Endothelial cell of umbilical vein (primary cell): ENCODE measurements around the gene RET. TPM values are rescaled to one million over a fixed set of nuclear protein-coding genes. Genes with fewer than 3 reads are reported as not detected.

ENCODE experiments used
- BruUV-seq: library from RNA; stranded (reverse); fragments of 400-500 nt; replicated peaks from 2 replicates; lab custom pipeline; 2021; lab: Mats Ljungman, UMichigan
- CTCF ChIA-PET: fragments of 300-600, 350-600 bp; sonication (Branson Sonifier 250); formaldehyde crosslinking; loops from one replicate; lab custom pipeline; 2021; ENCODE audit warnings: antibody characterized with exemption, inconsistent platforms; lab: Charles Lee
- POLR2A ChIA-PET: fragments of 300-600, 350-600 bp; sonication (Branson Sonifier 250); formaldehyde crosslinking; loops from one replicate; lab custom pipeline; 2021; ENCODE audit warnings: antibody characterized with exemption, inconsistent platforms; lab: Charles Lee
- DNase-seq: peaks from one replicate; pipeline ENCODE4 v3.0.0-alpha.2; 2011; ENCODE audit warnings: low read depth, low spot score
- FAIRE-seq: peaks from 2 replicates; lab custom pipeline; 2011; peaks lifted over from hg19 to GRCh38; lab: Jason Lieb, UNC
- H2AFZ ChIP-seq: 2 replicates; pipeline ENCODE4 v1.6.0; 2012; ENCODE audit warnings: low read depth, low read length, control low read depth, inconsistent platforms
- H3K27ac ChIP-seq: 2 replicates; pipeline ENCODE4 v1.5.1; 2011; ENCODE audit warnings: low read depth, mild to moderate bottlenecking, control low read depth, low read length, moderate library complexity; ENCODE audit not compliant: insufficient read depth
- H3K27me3 ChIP-seq, 2 experiments: 2 replicates each; pipeline versions ENCODE4 v1.6.0 to v1.6.1; 2011; ENCODE audit warnings: low read length in 2 of 2, mixed read lengths in 1 of 2; ENCODE audit not compliant: control insufficient read depth in 2 of 2, insufficient read depth in 2 of 2
- H3K36me3 ChIP-seq, 2 experiments: 2 replicates in 1 of 2; 3 replicates in 1 of 2; pipeline ENCODE4 v1.5.1; 2011; ENCODE audit warnings: low read length in 2 of 2, mild to moderate bottlenecking in 1 of 2, moderate library complexity in 1 of 2; ENCODE audit not compliant: control insufficient read depth in 2 of 2, insufficient read depth in 2 of 2; ENCODE audit errors: extremely low read depth in 1 of 2
- H3K4me1 ChIP-seq: 3 replicates; pipeline ENCODE4 v1.5.1; 2011; ENCODE audit warnings: mild to moderate bottlenecking, low read length; ENCODE audit not compliant: control insufficient read depth, insufficient read depth; ENCODE audit errors: extremely low read depth
- H3K4me2 ChIP-seq: 2 replicates; pipeline ENCODE4 v1.6.1; 2011; ENCODE audit warnings: low read length, control low read depth, mixed read lengths; ENCODE audit not compliant: insufficient read depth
- H3K4me3 ChIP-seq, 3 experiments: fragments of 200-600 bp in 1 of 3; sonication (generic), shearing (Covaris generic) in 1 of 3; replicated peaks in 1 of 3; 2 replicates each; pipeline ENCODE4 v1.5.1; 2011 to 2016; ENCODE audit warnings: control low read depth in 3 of 3, low read length in 3 of 3, mild to moderate bottlenecking in 2 of 3, inconsistent platforms in 1 of 3, low read depth in 1 of 3, moderate library complexity in 1 of 3; ENCODE audit not compliant: insufficient read depth in 1 of 3
- H3K79me2 ChIP-seq: 2 replicates; pipeline ENCODE4 v1.6.0; 2012; ENCODE audit warnings: low read length, inconsistent platforms; ENCODE audit not compliant: control insufficient read depth, insufficient read depth
- H3K9ac ChIP-seq: replicated peaks from 2 replicates; pipeline ENCODE3; 2011; ENCODE audit warnings: low read length, control low read depth; ENCODE audit not compliant: insufficient read depth; ENCODE audit errors: extremely low read depth
- H3K9me1 ChIP-seq: replicated peaks from 3 replicates; pipeline ENCODE4 v1.6.0; 2011; ENCODE audit warnings: mild to moderate bottlenecking, low read length; ENCODE audit not compliant: control insufficient read depth, insufficient read depth; ENCODE audit errors: extremely low read depth
- H3K9me3 ChIP-seq: replicated peaks from 2 replicates; pipeline ENCODE4 v1.5.1; 2012; ENCODE audit warnings: low read length, inconsistent platforms; ENCODE audit not compliant: control insufficient read depth, insufficient read depth
- H4K20me1 ChIP-seq: replicated peaks from 2 replicates; pipeline ENCODE3; 2011; ENCODE audit warnings: mild to moderate bottlenecking, low read length; ENCODE audit not compliant: control insufficient read depth, insufficient read depth; ENCODE audit errors: extremely low read depth
- CTCF ChIP-seq, 2 donors: IDR thresholded peaks; 1 replicate in 1 of 2; 2 replicates in 1 of 2; pipeline ENCODE4 v1.5.1; 2011; ENCODE audit warnings: low read length in 2 of 2, mild to moderate bottlenecking in 2 of 2, moderate library complexity in 2 of 2, control low read depth in 1 of 2, inconsistent platforms in 1 of 2, low read depth in 1 of 2; ENCODE audit not compliant: insufficient read depth in 1 of 2; ENCODE audit errors: extremely low read depth in 1 of 2
- EZH2 ChIP-seq: IDR thresholded peaks from 2 replicates; pipeline ENCODE4 v1.6.1; 2012; ENCODE audit warnings: borderline replicate concordance, low read depth, mild to moderate bottlenecking, moderate library complexity, low read length, inconsistent platforms; ENCODE audit not compliant: severe bottlenecking
- FOS ChIP-seq: IDR thresholded peaks from 2 replicates; pipeline ENCODE4 v1.6.1; 2011; ENCODE audit warnings: mild to moderate bottlenecking, low read length, moderate library complexity, borderline replicate concordance; ENCODE audit not compliant: insufficient read depth
- GATA2 ChIP-seq: IDR thresholded peaks from 2 replicates; pipeline ENCODE4 v1.7.0; 2011; ENCODE audit warnings: low read depth, mild to moderate bottlenecking, moderate library complexity, mixed read lengths, low read length; ENCODE audit not compliant: insufficient read length, insufficient read depth
- JUN ChIP-seq: IDR thresholded peaks from 2 replicates; pipeline ENCODE4 v1.6.1; 2011; ENCODE audit warnings: borderline replicate concordance, low read depth; ENCODE audit not compliant: insufficient read length, insufficient read depth
- MAX ChIP-seq: IDR thresholded peaks from 2 replicates; pipeline ENCODE4 v1.6.1; 2011; ENCODE audit not compliant: insufficient read depth, insufficient read length
- MYC ChIP-seq: IDR thresholded peaks from one replicate; pipeline ENCODE4 v1.6.1; 2011; ENCODE audit warnings: mild to moderate bottlenecking, low read depth, low read length
- POLR2A ChIP-seq: IDR thresholded peaks from 2 replicates; pipeline ENCODE4 v1.6.1; 2012; ENCODE audit warnings: low read depth, mild to moderate bottlenecking, control low read depth, low read length
- POLR2AphosphoS5 ChIP-seq: IDR thresholded peaks from 2 replicates; pipeline ENCODE4 v1.6.1; 2012; ENCODE audit warnings: low read depth, mild to moderate bottlenecking, control low read depth, low read length, moderate library complexity; ENCODE audit not compliant: insufficient read depth
- dilution Hi-C: fragments of 300-500 bp; cut with MboI; formaldehyde crosslinking; loops from one replicate; pipeline ENCODE4 v1.15.0; 2019; ENCODE audit warnings: low sequenced_read_pairs; ENCODE audit not compliant: extremely low pct_ligation_motif_present
- intact Hi-C: fragments of 100-400 bp; cut with micrococcal nuclease; formaldehyde crosslinking; loops from one replicate; pipeline ENCODE4 v1.10.0; 2022
- polyA plus RNA-seq, 4 experiments: library from polyadenylated mRNA; depleted of rRNA in 3 of 4; stranded (reverse) in 3 of 4; unstranded in 1 of 4; fragments of >200 nt; gene quantifications; 2 replicates each; pipeline versions ENCODE4 v1.2.1 to v1.2.3, GENCODE V29; 2011 to 2012; ENCODE audit warnings: missing spikeins in 1 of 4
- total RNA-seq: library from RNA; stranded (reverse); gene quantifications from 2 replicates; pipeline ENCODE4 v1.2.3, GENCODE V29; 2021

The RET gene
- total and polyA plus RNA-seq, 2 donors (not counting 3 experiments of a cell fraction or from before 2014, with no cell fraction given) = 0.04 to 0.22 TPM

GRCh38 chr10:43151371-43151770, 74.5 kb downstream of the RET start:
- H3K9me1 ChIP-seq = no peaks in the 10 kb centered on the region
- no peaks in the 10 kb centered on the region for H3K27me3 ChIP-seq
- DNase-seq = no peak
- no peak for FAIRE-seq
- no peak overlapping the region for H3K9ac ChIP-seq
- dilution Hi-C loops = no loop called here
- ChIA-PET CTCF (no interaction called here), POLR2A (no interaction called here)
- H3K27ac ChIP-seq = no peak overlapping the region
- no TSS peak for BruUV-seq
- TF ChIP-seq EZH2 = no peak
- TF ChIP-seq POLR2AphosphoS5 = no peak
- no peak for TF ChIP-seq POLR2A
- TF ChIP-seq JUN = no peak
- no peak for TF ChIP-seq MAX
- TF ChIP-seq GATA2 = no peak
- TF ChIP-seq FOS = no peak
- TF ChIP-seq MYC = no peak
- TF ChIP-seq CTCF (IDR thresholded peaks at IDR 0.05; ENCODE audit: extremely low read depth in 1 of 2, insufficient read depth in 1 of 2, low read depth in 1 of 2, low read length in 2 of 2) = no peak
- no peak overlapping the region for H2AFZ ChIP-seq
- intact Hi-C loops = no loop called here
- H3K36me3 ChIP-seq = no peaks in the 10 kb centered on the region
- H3K79me2 ChIP-seq = peaks cover 90% of the 10 kb centered on the region
- no peaks in the 10 kb centered on the region for H3K4me1 ChIP-seq
- peaks cover 16% of the 10 kb centered on the region for H4K20me1 ChIP-seq
- no peak overlapping the region for H3K4me3 ChIP-seq
- H3K9me3 ChIP-seq = no peaks in the 10 kb centered on the region
- H3K4me2 ChIP-seq = no peak overlapping the region
